Mesothelial cell of epicardium (in vitro differentiated cells): ENCODE results near the gene FFAR4. TPM values are rescaled to one million over a fixed set of nuclear protein-coding genes. Genes with fewer than 3 reads are reported as not detected.

Experiments used
- DNase-seq, 2 experiments: peaks; one replicate each; pipeline ENCODE4 v3.0.0; 2021; ENCODE audit warnings: low spot score in 2 of 2; ENCODE audit not compliant: unreplicated experiment in 2 of 2
- H3K27ac Mint-ChIP-seq: 2 replicates; pipeline ENCODE4 v1.8.0; 2021; ENCODE audit warnings: mixed read lengths
- H3K27me3 Mint-ChIP-seq: 2 replicates; pipeline ENCODE4 v1.8.0; 2021; ENCODE audit warnings: low read depth, mixed read lengths
- H3K36me3 Mint-ChIP-seq: 2 replicates; pipeline ENCODE4 v1.8.0; 2021; ENCODE audit warnings: mixed read lengths
- H3K4me1 Mint-ChIP-seq: 2 replicates; pipeline ENCODE4 v1.8.0; 2021; ENCODE audit warnings: mixed read lengths
- H3K4me3 Mint-ChIP-seq: 2 replicates; pipeline ENCODE4 v1.8.0; 2021; ENCODE audit warnings: mild to moderate bottlenecking, moderate library complexity, mixed read lengths
- H3K9me3 Mint-ChIP-seq: 2 replicates; pipeline ENCODE4 v1.8.0; 2021; ENCODE audit warnings: mixed read lengths
- total RNA-seq: library from RNA; stranded (reverse); gene quantifications from 3 replicates; pipeline ENCODE4 v1.2.1, GENCODE V29; 2021
- TF ChIP-seq, protein P1 (sequence below): fragments of 200-600 bp; sonication (generic); IDR thresholded peaks from one replicate; pipeline ENCODE4 v1.5.0; 2021; ENCODE audit warnings: antibody characterized with exemption; ENCODE audit not compliant: unreplicated experiment

Gene FFAR4
- total RNA-seq, 1 donor from 2014 or later, result not detected

- H3K36me3 Mint-ChIP-seq, result no peaks in the 10 kb centered on the region
- TF ChIP-seq, protein P1, sequence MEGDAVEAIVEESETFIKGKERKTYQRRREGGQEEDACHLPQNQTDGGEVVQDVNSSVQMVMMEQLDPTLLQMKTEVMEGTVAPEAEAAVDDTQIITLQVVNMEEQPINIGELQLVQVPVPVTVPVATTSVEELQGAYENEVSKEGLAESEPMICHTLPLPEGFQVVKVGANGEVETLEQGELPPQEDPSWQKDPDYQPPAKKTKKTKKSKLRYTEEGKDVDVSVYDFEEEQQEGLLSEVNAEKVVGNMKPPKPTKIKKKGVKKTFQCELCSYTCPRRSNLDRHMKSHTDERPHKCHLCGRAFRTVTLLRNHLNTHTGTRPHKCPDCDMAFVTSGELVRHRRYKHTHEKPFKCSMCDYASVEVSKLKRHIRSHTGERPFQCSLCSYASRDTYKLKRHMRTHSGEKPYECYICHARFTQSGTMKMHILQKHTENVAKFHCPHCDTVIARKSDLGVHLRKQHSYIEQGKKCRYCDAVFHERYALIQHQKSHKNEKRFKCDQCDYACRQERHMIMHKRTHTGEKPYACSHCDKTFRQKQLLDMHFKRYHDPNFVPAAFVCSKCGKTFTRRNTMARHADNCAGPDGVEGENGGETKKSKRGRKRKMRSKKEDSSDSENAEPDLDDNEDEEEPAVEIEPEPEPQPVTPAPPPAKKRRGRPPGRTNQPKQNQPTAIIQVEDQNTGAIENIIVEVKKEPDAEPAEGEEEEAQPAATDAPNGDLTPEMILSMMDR, result no peak
- no peaks in the 10 kb centered on the region for H3K4me1 Mint-ChIP-seq
- peaks cover 11% of the 10 kb centered on the region for H3K9me3 Mint-ChIP-seq
- no peak for DNase-seq
- H3K27ac Mint-ChIP-seq, result no peak overlapping the region
- no peak overlapping the region for H3K4me3 Mint-ChIP-seq
- peaks cover 74% of the 10 kb centered on the region for H3K27me3 Mint-ChIP-seq
Observed at GRCh38 chr10:93579985-93580711, 13.7 kb downstream of the FFAR4 start.

GRCh38 chr10:93580828-93581227 lies 14.4 kb downstream of the FFAR4 start:
- no peak overlapping the region for H3K27ac Mint-ChIP-seq
- peaks cover 71% of the 10 kb centered on the region for H3K27me3 Mint-ChIP-seq
- TF ChIP-seq, protein P1, result no peak
- H3K4me3 Mint-ChIP-seq, result no peak overlapping the region
- DNase-seq, result no peak
- no peaks in the 10 kb centered on the region for H3K36me3 Mint-ChIP-seq
- H3K9me3 Mint-ChIP-seq, result peaks cover 11% of the 10 kb centered on the region
- H3K4me1 Mint-ChIP-seq, result no peaks in the 10 kb centered on the region

- H3K4me3 Mint-ChIP-seq, result no peak overlapping the region
- H3K27ac Mint-ChIP-seq, result no peak overlapping the region
- DNase-seq, result no peak
- H3K9me3 Mint-ChIP-seq, result peaks cover 8% of the 10 kb centered on the region
- H3K36me3 Mint-ChIP-seq, result no peaks in the 10 kb centered on the region
- TF ChIP-seq, protein P1, result no peak
- H3K4me1 Mint-ChIP-seq, result no peaks in the 10 kb centered on the region
- H3K27me3 Mint-ChIP-seq, result peaks cover 64% of the 10 kb centered on the region
Observed at GRCh38 chr10:93584445-93584844, 18.0 kb downstream of the FFAR4 start.

- H3K4me1 Mint-ChIP-seq, result peaks cover 2% of the 10 kb centered on the region
- DNase-seq, result no peak
- H3K36me3 Mint-ChIP-seq, result no peaks in the 10 kb centered on the region
- H3K4me3 Mint-ChIP-seq, result no peak overlapping the region
- TF ChIP-seq, protein P1, result no peak
- H3K27me3 Mint-ChIP-seq, result peaks cover 67% of the 10 kb centered on the region
- H3K9me3 Mint-ChIP-seq, result no peaks in the 10 kb centered on the region
- H3K27ac Mint-ChIP-seq, result no peak overlapping the region
Observed at GRCh38 chr10:93589648-93590562, 23.4 kb downstream of the FFAR4 start.

GRCh38 chr10:93590638-93591037 lies 24.2 kb downstream of the FFAR4 start:
- Mint-ChIP-seq H3K27me3 (peaks cover 65% of the 10 kb centered on the region), H3K4me3 (no peak overlapping the region), H3K27ac (no peak overlapping the region), H3K9me3 (no peaks in the 10 kb centered on the region), H3K4me1 (peaks cover 2% of the 10 kb centered on the region), H3K36me3 (no peaks in the 10 kb centered on the region)
- DNase-seq, result no peak
- TF ChIP-seq, protein P1, result no peak
